LNCaP clone FGC (cell line): Measurements from ENCODE around the gene DAB2.

Experiments used
- DNase-seq: peaks from one replicate; pipeline ENCODE4 v3.0.0-alpha.2; 2011; ENCODE audit warnings: low read depth
- H3K4me3 ChIP-seq: 2 replicates; pipeline ENCODE4 v1.5.1; 2011; ENCODE audit warnings: mild to moderate bottlenecking, low read depth, low read length, control low read depth
- CTCF ChIP-seq: IDR thresholded peaks from 2 replicates; pipeline ENCODE4 v1.5.1; 2012; ENCODE audit warnings: mild to moderate bottlenecking; ENCODE audit not compliant: control insufficient read depth, insufficient read depth; ENCODE audit errors: extremely low read depth

The DAB2 gene

GRCh38 chr5:39400713-39401578, 23.8 kb downstream of the DAB2 start:
- H3K4me3 ChIP-seq, result no peak overlapping the region
- no peak for TF ChIP-seq CTCF
- no peak for DNase-seq

- no peak for TF ChIP-seq CTCF
- no peak overlapping the region for H3K4me3 ChIP-seq
- DNase-seq, result no peak
Measured at GRCh38 chr5:39399135-39400036, 25.4 kb downstream of the DAB2 start.

- no peak overlapping the region for H3K4me3 ChIP-seq
- no peak for DNase-seq
- no peak for TF ChIP-seq CTCF
Measured at GRCh38 chr5:39396843-39397242, 27.9 kb downstream of the DAB2 start.

GRCh38 chr5:39395521-39395920, 29.3 kb downstream of the DAB2 start:
- DNase-seq, result no peak
- no peak overlapping the region for H3K4me3 ChIP-seq
- TF ChIP-seq CTCF, result no peak

GRCh38 chr5:39394946-39395345, 29.8 kb downstream of the DAB2 start:
- TF ChIP-seq CTCF, result no peak
- no peak for DNase-seq
- no peak overlapping the region for H3K4me3 ChIP-seq

GRCh38 chr5:39390945-39391344, 33.8 kb downstream of the DAB2 start:
- DNase-seq, result no peak
- H3K4me3 ChIP-seq, result no peak overlapping the region
- TF ChIP-seq CTCF, result no peak

- no peak for TF ChIP-seq CTCF
- no peak overlapping the region for H3K4me3 ChIP-seq
- DNase-seq, result no peak
Measured at GRCh38 chr5:39387293-39387692, 37.5 kb downstream of the DAB2 start.
